GM23338 (cell line): ENCODE measurements around the gene DPT. TPM values are rescaled to one million over a fixed set of nuclear protein-coding genes. Genes with fewer than 3 reads are reported as not detected.

Source experiments
- ATAC-seq: fragments of 200-7000 bp; cut with Tn5 transposase; 3 replicates; pipeline ENCODE4 v1.9.1; 2020
- DNase-seq: peaks from one replicate; pipeline ENCODE4 v3.0.0-alpha.2; 2015; ENCODE audit warnings: low spot score
- H2AFZ ChIP-seq: fragments of 200-600 bp; sonication (generic); 2 replicates; pipeline ENCODE4 v1.8.0; 2016; ENCODE audit warnings: antibody characterized with exemption, mild to moderate bottlenecking, moderate library complexity
- H3F3A ChIP-seq: fragments of 200-600 bp; sonication (generic); replicated peaks from 2 replicates; pipeline ENCODE4 v1.8.0; 2017; ENCODE audit warnings: antibody characterized with exemption, mixed run types, low read depth
- H3K27ac ChIP-seq: fragments of 200-600 bp; sonication (generic); 2 replicates; pipeline ENCODE4 v1.6.1; 2016; ENCODE audit warnings: low read depth
- H3K27me3 ChIP-seq: fragments of 200-600 bp; sonication (generic); 2 replicates; pipeline ENCODE4 v1.8.0; 2016; ENCODE audit warnings: mild to moderate bottlenecking, mixed run types, moderate library complexity; ENCODE audit not compliant: insufficient read depth
- H3K36me3 ChIP-seq: fragments of 200-600 bp; sonication (generic); 2 replicates; pipeline ENCODE4 v1.8.0; 2016; ENCODE audit warnings: mild to moderate bottlenecking; ENCODE audit not compliant: insufficient read depth
- H3K4me1 ChIP-seq: fragments of 200-600 bp; sonication (generic); 2 replicates; pipeline ENCODE4 v1.8.0; 2016; ENCODE audit warnings: mild to moderate bottlenecking, moderate library complexity; ENCODE audit not compliant: insufficient read depth
- H3K4me2 ChIP-seq: fragments of 200-600 bp; sonication (generic); 2 replicates; pipeline ENCODE4 v1.7.1; 2017; ENCODE audit warnings: mixed run types
- H3K4me3 ChIP-seq: fragments of 200-600 bp; sonication (generic); 2 replicates; pipeline ENCODE4 v1.6.1; 2016; ENCODE audit warnings: mixed run types
- H3K79me2 ChIP-seq: fragments of 200-600 bp; sonication (generic); replicated peaks from 2 replicates; pipeline ENCODE4 v1.8.0; 2017; ENCODE audit warnings: mild to moderate bottlenecking; ENCODE audit not compliant: insufficient read depth
- H3K9me2 ChIP-seq: fragments of 200-600 bp; sonication (generic); 2 replicates; pipeline ENCODE4 v1.8.0; 2017; ENCODE audit not compliant: insufficient read depth
- H4K20me1 ChIP-seq: fragments of 200-600 bp; sonication (generic); replicated peaks from 2 replicates; pipeline ENCODE4 v1.8.0; 2017; ENCODE audit warnings: mild to moderate bottlenecking; ENCODE audit not compliant: insufficient read depth
- H3K27ac Mint-ChIP-seq: 2 replicates; pipeline ENCODE4 v1.8.0; 2020; ENCODE audit warnings: inconsistent platforms, mild to moderate bottlenecking, moderate library complexity, mixed read lengths
- H3K27me3 Mint-ChIP-seq: 3 replicates; pipeline ENCODE4 v1.8.0; 2022; ENCODE audit warnings: low read depth, mild to moderate bottlenecking, moderate library complexity, mixed read lengths, inconsistent platforms; ENCODE audit not compliant: insufficient read depth, poor library complexity
- H3K36me3 Mint-ChIP-seq: 3 replicates; pipeline ENCODE4 v1.8.0; 2021; ENCODE audit warnings: low read depth, mild to moderate bottlenecking, inconsistent platforms, moderate library complexity, mixed read lengths
- H3K4me1 Mint-ChIP-seq: 3 replicates; pipeline ENCODE4 v1.8.0; 2020; ENCODE audit warnings: mild to moderate bottlenecking, inconsistent platforms, mixed read lengths
- H3K4me3 Mint-ChIP-seq: 3 replicates; pipeline ENCODE4 v1.8.0; 2021; ENCODE audit warnings: moderate library complexity, mild to moderate bottlenecking, inconsistent platforms, mixed read lengths
- H3K9me3 Mint-ChIP-seq: 3 replicates; pipeline ENCODE4 v1.8.0; 2020; ENCODE audit warnings: moderate library complexity, mild to moderate bottlenecking, inconsistent platforms, mixed read lengths
- CREB1 ChIP-seq: fragments of 250-450 bp; sonication (Bioruptor Pico); IDR thresholded peaks from 2 replicates; pipeline ENCODE4 v1.5.0; 2020; ENCODE audit warnings: low read depth, mild to moderate bottlenecking, moderate library complexity
- EZH2 ChIP-seq: fragments of 200-600 bp; sonication (generic); IDR thresholded peaks from one replicate; pipeline ENCODE4 v1.8.0; 2017; ENCODE audit warnings: antibody characterized with exemption, mild to moderate bottlenecking, low read depth; ENCODE audit not compliant: unreplicated experiment
- EZH2phosphoT487 ChIP-seq: fragments of 200-600 bp; sonication (generic); IDR thresholded peaks from one replicate; pipeline ENCODE4 v1.8.1; 2018; ENCODE audit warnings: antibody characterized with exemption; ENCODE audit not compliant: unreplicated experiment
- JUNB ChIP-seq: IDR thresholded peaks from one replicate; pipeline ENCODE4 v1.6.1; 2016; ENCODE audit warnings: antibody characterized with exemption; ENCODE audit not compliant: unreplicated experiment
- NANOG ChIP-seq: IDR thresholded peaks from 2 replicates; pipeline ENCODE4 v1.6.1; 2016; ENCODE audit warnings: antibody characterized with exemption, borderline replicate concordance
- POLR2AphosphoS5 ChIP-seq: IDR thresholded peaks from 2 replicates; pipeline ENCODE4 v1.6.1; 2016; ENCODE audit warnings: antibody characterized with exemption, low read depth
- STAT1 ChIP-seq: IDR thresholded peaks from one replicate; pipeline ENCODE4 v1.6.1; 2016; ENCODE audit warnings: antibody characterized with exemption; ENCODE audit not compliant: unreplicated experiment
- ZNF114 ChIP-seq: fragments of 250-450 bp; sonication (Bioruptor Pico); IDR thresholded peaks from 2 replicates; pipeline ENCODE4 v1.5.0; 2020; ENCODE audit warnings: mild to moderate bottlenecking, moderate library complexity
- ZNF331 ChIP-seq: fragments of 250-450 bp; sonication (Bioruptor Pico); IDR thresholded peaks from 2 replicates; pipeline ENCODE4 v1.5.0; 2020; ENCODE audit warnings: low read depth, mild to moderate bottlenecking, moderate library complexity
- polyA plus RNA-seq: library from polyadenylated mRNA; unstranded; fragments of >200 nt; fragmentation: Nextera tagmentation; extraction: Ambion mirVana; gene quantifications from 2 replicates; pipeline ENCODE4 v1.2.1, GENCODE V29; 2016
- total RNA-seq: library from RNA; depleted of rRNA; stranded (reverse); fragments of >200 nt; shearing (Covaris generic); gene quantifications from 2 replicates; pipeline ENCODE4 v1.2.3, GENCODE V29; 2014
- TF ChIP-seq, protein P1 (sequence below), 2 experiments: fragments of 200-600 bp in 1 of 2; sonication (generic) in 1 of 2; conservative IDR thresholded peaks; 2 replicates each; pipeline versions ENCODE4 v1.5.1 to v1.6.1; 2016 to 2017; ENCODE audit warnings: antibody characterized with exemption in 2 of 2, low read depth in 2 of 2, mild to moderate bottlenecking in 2 of 2, moderate library complexity in 1 of 2
- TF ChIP-seq, protein P2 (sequence below): IDR thresholded peaks from one replicate; pipeline ENCODE4 v1.6.1; 2018; ENCODE audit warnings: antibody characterized with exemption; ENCODE audit not compliant: unreplicated experiment
- TF ChIP-seq, protein P3 (sequence below): IDR thresholded peaks from 2 replicates; pipeline ENCODE4 v1.6.1; 2016; ENCODE audit warnings: antibody characterized with exemption
- TF ChIP-seq, protein P4 (sequence below): fragments of 250-450 bp; sonication (Bioruptor Pico); IDR thresholded peaks from 2 replicates; pipeline ENCODE4 v1.5.0; 2020; ENCODE audit warnings: mild to moderate bottlenecking, moderate library complexity

Gene DPT
- total and polyA plus RNA-seq, 2 experiments from 2014 or later, result not detected

DNA sequence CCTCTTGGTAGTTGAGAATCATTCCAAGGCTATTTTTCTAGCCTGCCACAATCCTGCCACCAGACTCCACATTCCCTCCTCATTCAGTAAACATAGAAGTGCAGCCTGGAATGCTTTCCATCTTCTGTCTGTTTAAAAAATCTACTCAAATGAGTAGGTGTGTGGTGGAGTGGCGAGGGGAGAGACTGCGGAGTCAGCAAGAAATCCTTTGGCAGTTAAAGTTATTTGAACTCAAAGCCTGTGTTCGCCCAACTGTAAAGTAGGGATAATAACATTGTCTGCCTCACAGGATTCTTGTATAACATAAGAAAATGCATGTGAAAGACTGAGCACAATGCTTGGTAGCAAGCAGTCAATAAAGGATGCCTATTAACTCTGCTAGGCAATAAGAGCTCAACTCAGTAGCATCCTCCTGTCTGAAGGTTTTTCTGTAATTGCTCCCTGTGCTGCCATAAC lies 22.2 kb upstream of the DPT start:
- no peaks in the 10 kb centered on the region; the same call in 2 of the 3 replicates for H3K4me1 Mint-ChIP-seq
- H3K27ac Mint-ChIP-seq, result no peak overlapping the region
- Histone ChIP-seq H2AFZ (peak overlapping the region; percentile 87), H3K36me3 (no peaks in the 10 kb centered on the region), H3K79me2 (no peaks in the 10 kb centered on the region), H3F3A (no peaks in the 10 kb centered on the region), H3K27ac (no peak overlapping the region), H3K4me2 (no peak overlapping the region), H3K27me3 (no peaks in the 10 kb centered on the region), H4K20me1 (no peaks in the 10 kb centered on the region), H3K4me1 (no peaks in the 10 kb centered on the region), H3K4me3 (no peak overlapping the region), H3K9me2 (no peaks in the 10 kb centered on the region)
- no peak overlapping the region for H3K4me3 Mint-ChIP-seq
- TF ChIP-seq JUNB, result no peak
- TF ChIP-seq, protein P1, sequence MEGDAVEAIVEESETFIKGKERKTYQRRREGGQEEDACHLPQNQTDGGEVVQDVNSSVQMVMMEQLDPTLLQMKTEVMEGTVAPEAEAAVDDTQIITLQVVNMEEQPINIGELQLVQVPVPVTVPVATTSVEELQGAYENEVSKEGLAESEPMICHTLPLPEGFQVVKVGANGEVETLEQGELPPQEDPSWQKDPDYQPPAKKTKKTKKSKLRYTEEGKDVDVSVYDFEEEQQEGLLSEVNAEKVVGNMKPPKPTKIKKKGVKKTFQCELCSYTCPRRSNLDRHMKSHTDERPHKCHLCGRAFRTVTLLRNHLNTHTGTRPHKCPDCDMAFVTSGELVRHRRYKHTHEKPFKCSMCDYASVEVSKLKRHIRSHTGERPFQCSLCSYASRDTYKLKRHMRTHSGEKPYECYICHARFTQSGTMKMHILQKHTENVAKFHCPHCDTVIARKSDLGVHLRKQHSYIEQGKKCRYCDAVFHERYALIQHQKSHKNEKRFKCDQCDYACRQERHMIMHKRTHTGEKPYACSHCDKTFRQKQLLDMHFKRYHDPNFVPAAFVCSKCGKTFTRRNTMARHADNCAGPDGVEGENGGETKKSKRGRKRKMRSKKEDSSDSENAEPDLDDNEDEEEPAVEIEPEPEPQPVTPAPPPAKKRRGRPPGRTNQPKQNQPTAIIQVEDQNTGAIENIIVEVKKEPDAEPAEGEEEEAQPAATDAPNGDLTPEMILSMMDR (conservative IDR thresholded peaks at IDR 0.05; ENCODE audit: low read depth in 2 of 2), result no peak
- no peak for TF ChIP-seq EZH2phosphoT487
- TF ChIP-seq, protein P2, sequence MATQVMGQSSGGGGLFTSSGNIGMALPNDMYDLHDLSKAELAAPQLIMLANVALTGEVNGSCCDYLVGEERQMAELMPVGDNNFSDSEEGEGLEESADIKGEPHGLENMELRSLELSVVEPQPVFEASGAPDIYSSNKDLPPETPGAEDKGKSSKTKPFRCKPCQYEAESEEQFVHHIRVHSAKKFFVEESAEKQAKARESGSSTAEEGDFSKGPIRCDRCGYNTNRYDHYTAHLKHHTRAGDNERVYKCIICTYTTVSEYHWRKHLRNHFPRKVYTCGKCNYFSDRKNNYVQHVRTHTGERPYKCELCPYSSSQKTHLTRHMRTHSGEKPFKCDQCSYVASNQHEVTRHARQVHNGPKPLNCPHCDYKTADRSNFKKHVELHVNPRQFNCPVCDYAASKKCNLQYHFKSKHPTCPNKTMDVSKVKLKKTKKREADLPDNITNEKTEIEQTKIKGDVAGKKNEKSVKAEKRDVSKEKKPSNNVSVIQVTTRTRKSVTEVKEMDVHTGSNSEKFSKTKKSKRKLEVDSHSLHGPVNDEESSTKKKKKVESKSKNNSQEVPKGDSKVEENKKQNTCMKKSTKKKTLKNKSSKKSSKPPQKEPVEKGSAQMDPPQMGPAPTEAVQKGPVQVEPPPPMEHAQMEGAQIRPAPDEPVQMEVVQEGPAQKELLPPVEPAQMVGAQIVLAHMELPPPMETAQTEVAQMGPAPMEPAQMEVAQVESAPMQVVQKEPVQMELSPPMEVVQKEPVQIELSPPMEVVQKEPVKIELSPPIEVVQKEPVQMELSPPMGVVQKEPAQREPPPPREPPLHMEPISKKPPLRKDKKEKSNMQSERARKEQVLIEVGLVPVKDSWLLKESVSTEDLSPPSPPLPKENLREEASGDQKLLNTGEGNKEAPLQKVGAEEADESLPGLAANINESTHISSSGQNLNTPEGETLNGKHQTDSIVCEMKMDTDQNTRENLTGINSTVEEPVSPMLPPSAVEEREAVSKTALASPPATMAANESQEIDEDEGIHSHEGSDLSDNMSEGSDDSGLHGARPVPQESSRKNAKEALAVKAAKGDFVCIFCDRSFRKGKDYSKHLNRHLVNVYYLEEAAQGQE, result no peak
- TF ChIP-seq NANOG, result no peak
- no peak for TF ChIP-seq EZH2
- TF ChIP-seq POLR2AphosphoS5, result no peak
- TF ChIP-seq, protein P3, sequence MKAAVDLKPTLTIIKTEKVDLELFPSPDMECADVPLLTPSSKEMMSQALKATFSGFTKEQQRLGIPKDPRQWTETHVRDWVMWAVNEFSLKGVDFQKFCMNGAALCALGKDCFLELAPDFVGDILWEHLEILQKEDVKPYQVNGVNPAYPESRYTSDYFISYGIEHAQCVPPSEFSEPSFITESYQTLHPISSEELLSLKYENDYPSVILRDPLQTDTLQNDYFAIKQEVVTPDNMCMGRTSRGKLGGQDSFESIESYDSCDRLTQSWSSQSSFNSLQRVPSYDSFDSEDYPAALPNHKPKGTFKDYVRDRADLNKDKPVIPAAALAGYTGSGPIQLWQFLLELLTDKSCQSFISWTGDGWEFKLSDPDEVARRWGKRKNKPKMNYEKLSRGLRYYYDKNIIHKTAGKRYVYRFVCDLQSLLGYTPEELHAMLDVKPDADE, result no peak
- TF ChIP-seq ZNF114 (CRISPR knock-in tag), result no peak
- TF ChIP-seq, protein P4, sequence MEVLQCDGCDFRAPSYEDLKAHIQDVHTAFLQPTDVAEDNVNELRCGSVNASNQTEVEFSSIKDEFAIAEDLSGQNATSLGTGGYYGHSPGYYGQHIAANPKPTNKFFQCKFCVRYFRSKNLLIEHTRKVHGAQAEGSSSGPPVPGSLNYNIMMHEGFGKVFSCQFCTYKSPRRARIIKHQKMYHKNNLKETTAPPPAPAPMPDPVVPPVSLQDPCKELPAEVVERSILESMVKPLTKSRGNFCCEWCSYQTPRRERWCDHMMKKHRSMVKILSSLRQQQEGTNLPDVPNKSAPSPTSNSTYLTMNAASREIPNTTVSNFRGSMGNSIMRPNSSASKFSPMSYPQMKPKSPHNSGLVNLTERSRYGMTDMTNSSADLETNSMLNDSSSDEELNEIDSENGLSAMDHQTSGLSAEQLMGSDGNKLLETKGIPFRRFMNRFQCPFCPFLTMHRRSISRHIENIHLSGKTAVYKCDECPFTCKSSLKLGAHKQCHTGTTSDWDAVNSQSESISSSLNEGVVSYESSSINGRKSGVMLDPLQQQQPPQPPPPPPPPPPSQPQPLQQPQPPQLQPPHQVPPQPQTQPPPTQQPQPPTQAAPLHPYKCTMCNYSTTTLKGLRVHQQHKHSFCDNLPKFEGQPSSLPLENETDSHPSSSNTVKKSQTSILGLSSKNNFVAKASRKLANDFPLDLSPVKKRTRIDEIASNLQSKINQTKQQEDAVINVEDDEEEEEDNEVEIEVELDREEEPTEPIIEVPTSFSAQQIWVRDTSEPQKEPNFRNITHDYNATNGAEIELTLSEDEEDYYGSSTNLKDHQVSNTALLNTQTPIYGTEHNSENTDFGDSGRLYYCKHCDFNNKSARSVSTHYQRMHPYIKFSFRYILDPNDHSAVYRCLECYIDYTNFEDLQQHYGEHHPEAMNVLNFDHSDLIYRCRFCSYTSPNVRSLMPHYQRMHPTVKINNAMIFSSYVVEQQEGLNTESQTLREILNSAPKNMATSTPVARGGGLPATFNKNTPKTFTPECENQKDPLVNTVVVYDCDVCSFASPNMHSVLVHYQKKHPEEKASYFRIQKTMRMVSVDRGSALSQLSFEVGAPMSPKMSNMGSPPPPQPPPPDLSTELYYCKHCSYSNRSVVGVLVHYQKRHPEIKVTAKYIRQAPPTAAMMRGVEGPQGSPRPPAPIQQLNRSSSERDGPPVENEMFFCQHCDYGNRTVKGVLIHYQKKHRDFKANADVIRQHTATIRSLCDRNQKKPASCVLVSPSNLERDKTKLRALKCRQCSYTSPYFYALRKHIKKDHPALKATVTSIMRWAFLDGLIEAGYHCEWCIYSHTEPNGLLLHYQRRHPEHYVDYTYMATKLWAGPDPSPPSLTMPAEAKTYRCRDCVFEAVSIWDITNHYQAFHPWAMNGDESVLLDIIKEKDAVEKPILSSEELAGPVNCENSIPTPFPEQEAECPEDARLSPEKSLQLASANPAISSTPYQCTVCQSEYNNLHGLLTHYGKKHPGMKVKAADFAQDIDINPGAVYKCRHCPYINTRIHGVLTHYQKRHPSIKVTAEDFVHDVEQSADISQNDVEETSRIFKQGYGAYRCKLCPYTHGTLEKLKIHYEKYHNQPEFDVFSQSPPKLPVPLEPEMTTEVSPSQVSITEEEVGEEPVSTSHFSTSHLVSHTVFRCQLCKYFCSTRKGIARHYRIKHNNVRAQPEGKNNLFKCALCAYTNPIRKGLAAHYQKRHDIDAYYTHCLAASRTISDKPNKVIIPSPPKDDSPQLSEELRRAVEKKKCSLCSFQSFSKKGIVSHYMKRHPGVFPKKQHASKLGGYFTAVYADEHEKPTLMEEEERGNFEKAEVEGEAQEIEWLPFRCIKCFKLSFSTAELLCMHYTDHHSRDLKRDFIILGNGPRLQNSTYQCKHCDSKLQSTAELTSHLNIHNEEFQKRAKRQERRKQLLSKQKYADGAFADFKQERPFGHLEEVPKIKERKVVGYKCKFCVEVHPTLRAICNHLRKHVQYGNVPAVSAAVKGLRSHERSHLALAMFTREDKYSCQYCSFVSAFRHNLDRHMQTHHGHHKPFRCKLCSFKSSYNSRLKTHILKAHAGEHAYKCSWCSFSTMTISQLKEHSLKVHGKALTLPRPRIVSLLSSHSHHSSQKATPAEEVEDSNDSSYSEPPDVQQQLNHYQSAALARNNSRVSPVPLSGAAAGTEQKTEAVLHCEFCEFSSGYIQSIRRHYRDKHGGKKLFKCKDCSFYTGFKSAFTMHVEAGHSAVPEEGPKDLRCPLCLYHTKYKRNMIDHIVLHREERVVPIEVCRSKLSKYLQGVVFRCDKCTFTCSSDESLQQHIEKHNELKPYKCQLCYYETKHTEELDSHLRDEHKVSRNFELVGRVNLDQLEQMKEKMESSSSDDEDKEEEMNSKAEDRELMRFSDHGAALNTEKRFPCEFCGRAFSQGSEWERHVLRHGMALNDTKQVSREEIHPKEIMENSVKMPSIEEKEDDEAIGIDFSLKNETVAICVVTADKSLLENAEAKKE (CRISPR knock-in tag), result no peak
- TF ChIP-seq CREB1, result no peak
- TF ChIP-seq STAT1, result no peak
- TF ChIP-seq ZNF331 (CRISPR knock-in tag), result no peak
- ATAC-seq (no peak), DNase-seq (no peak)
- H3K36me3 Mint-ChIP-seq, result no peaks in the 10 kb centered on the region
- no peaks in the 10 kb centered on the region for H3K9me3 Mint-ChIP-seq
- H3K27me3 Mint-ChIP-seq, result peaks cover 3% of the 10 kb centered on the region
